A549 treated with CORT108297 at 1 μM for 4 hours (cell line): Measurements from ENCODE around the gene LCE4A. TPM values are rescaled to one million over a fixed set of nuclear protein-coding genes. Genes with fewer than 3 reads are reported as not detected.

Source experiments
- total RNA-seq: library from RNA; stranded (reverse); fragments of 200-300 nt; extraction: Qiagen RNA extraction; gene quantifications from 5 replicates; pipeline ENCODE4 v1.2.3, GENCODE V29; 2022

Gene LCE4A, protein sequence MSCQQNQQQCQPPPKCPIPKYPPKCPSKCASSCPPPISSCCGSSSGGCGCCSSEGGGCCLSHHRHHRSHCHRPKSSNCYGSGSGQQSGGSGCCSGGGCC
- total RNA-seq: not detected in 5 replicates

DNA sequence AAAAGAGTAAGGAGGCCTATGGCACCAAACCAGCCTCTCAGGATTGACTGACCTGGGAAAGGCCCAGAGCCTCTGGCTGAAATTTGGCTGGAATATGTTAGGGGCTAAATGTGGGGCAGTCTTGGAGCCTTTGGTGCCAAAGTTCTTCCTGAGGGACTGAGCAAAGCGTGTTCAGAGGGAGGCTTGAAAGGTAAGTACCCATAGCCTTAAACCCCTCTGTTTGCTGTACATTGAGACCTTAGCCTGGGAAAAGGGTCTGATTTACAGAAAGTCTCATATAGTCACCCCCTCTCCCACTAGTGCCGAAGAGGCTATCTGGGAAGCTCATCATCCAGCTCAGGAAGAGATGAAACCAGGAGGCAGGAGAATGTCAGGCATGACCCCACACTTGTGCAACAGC lies at the start of gene LCE4A:
Gene LCE4A, plus strand, starts transcription at position 301 of the 400 bp plus-strand sequence. CDS start 916 bp downstream, outside the sequence.

DNA sequence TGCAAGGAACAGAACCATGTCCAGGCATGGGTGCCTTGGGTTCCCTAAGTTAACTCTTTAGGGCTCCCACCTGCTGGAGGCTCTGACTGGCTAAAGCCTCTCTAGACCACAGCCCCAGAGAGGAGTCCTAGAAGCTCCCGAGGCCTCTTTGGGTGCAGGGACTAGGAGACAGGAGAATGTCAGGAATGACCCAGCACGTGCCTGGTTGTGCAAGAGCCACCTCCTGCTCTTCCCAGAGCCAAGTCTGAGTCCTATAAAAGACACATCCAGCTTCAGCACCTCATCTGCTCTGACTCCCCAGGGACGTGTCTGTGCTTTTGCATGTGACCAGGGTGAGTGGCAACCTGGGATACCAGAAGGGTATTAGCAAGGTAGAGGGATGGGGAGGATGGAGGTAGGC lies 44.9 kb upstream of the LCE4A start, which contains the start of gene LCE2D:
Gene LCE2D, plus strand, starts transcription at position 283 of the 400 bp plus-strand sequence. CDS start 726 bp downstream, outside the sequence.

DNA sequence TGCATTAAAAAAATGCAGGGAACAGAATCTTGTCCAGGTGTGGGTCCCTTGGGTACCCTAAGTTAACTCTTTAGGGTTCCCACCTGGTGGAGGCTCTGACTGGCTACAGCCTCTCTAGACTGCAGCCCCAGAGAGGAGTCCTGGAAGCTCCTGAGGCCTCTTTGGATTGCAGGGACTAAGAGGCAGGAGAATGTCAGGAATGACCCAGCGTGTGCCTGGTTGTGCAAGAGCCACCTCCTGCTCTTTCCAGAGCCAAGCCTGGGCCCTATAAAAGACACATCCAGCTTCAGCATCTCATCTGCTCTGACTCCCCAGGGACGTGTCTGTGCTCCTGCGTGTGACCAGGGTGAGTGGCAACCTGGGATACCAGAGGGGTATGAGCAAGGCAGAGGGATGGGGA lies 33.0 kb upstream of the LCE4A start, which contains the start of gene LCE2C:
Gene LCE2C, plus strand, starts transcription at position 297 of the 400 bp plus-strand sequence. CDS start 737 bp downstream, outside the sequence.

DNA sequence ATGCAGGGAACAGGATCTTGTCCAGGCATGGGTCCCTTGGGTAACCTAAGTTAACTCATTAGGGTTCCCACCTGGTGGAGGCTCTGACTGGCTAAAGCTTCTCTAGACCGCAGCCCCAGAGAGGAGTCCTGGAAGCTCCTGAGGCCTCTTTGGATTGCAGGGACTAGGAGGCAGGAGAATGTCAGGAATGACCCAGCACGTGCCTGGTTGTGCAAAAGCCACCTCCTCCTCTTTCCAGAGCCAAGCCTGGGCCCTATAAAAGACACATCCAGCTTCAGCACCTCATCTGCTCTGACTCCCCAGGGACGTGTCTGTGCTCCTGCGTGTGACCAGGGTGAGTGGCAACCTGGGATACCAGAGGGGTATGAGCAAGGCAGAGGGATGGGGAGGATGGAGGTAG lies 22.1 kb upstream of the LCE4A start, which contains the start of gene LCE2B:
Gene LCE2B, plus strand, starts transcription at position 301 of the 400 bp plus-strand sequence. CDS start 721 bp downstream, outside the sequence.

DNA sequence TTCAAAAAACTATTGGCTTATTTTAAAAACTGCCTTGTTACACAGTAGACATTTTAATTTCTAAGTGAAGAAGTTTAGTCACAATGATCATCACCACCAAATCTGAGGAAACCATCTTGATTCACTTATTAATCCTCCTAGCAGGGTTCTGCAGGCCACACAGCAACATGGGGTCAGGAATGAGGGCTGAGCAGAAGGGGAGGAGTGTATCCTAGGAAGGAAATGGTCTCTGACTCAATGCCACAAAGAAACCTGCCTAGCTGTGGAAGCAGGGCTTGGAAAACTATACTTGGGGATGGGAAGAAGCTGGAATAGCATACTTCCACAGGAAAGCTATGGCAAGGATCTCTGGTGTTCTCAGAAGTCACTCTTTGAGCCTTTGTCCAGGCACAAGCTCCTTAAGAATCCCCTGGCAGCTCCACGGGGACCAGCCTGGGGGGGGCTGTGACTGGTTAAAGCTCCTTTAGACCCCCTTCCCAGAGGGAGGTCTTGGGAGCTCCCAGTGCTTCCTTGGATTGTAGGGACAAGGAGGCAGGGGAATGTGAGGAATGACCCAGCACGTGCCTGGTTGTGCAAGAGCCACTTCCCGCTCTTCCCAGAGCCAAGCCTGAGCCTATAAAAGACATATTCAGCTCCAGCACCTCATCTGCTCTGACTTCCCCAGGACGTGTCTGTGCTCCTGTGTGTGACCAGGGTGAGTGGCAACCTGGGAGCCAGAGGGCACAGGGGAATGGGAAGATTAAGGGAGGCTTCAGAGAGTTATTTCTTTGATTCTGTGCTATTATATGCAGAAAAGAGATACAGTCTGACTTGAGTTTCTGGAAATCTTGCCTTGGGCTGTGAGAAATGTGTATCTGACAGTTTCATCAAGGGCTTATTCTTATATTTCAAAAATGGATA lies 10.0 kb upstream of the LCE4A start, which contains the start of gene LCE2A:
Gene LCE2A, plus strand, starts transcription at position 645 of the 900 bp plus-strand sequence. CDS start 557 bp downstream, outside the sequence.

DNA sequence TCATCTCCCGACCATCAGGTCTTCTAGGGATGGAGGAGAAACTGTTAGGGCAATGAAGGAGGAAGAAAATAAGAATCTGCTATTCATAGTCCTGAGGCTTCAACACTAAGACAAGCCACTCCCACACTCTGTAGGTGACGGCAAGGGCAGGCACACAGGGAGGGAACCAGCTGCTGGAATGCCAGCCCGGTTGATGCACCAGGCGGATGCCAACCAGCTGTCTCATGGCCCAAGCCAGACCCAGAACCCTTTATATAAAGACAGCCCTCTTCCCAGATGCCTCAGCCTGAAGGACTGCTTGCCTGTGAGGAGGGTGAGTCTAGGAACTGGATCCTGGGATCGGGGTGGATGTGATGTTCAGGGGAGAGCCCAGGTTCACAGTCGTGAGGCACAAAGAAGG lies 49.8 kb downstream of the LCE4A start, which contains the start of gene KPRP:
Gene KPRP, plus strand, starts transcription at position 279 of the 400 bp plus-strand sequence. CDS start 1,564 bp downstream, outside the sequence.

Other genes with a start within 250 kb of the LCE4A start
- gene LCE5A, start 197.4 kb upstream of the LCE4A start, total RNA-seq: not detected in 5 replicates
- 0.17 to 0.49 TPM (median 0.36 TPM) in 5 replicates for gene CRCT1, start 193.7 kb upstream of the LCE4A start, total RNA-seq
- gene LCE3E, start 141.4 kb upstream of the LCE4A start, total RNA-seq: 0.16 to 0.17 TPM in 2 of 5 replicates, not detected in the others
- gene LCE3D, start 127.6 kb upstream of the LCE4A start, total RNA-seq: 0.44 to 1.3 TPM (median 0.64 TPM) in 5 replicates
- not detected in 5 replicates for gene LCE3C, start 107.9 kb upstream of the LCE4A start, total RNA-seq
- gene LCE3B, start 94.3 kb upstream of the LCE4A start, total RNA-seq: not detected in 5 replicates
- gene LCE3A, start 85.1 kb upstream of the LCE4A start, total RNA-seq: not detected in 5 replicates
- gene LCE2D, start 44.8 kb upstream of the LCE4A start, total RNA-seq: not detected in 5 replicates
- gene LCE2C, start 32.9 kb upstream of the LCE4A start, total RNA-seq: not detected in 5 replicates
- gene LCE2B, start 22.0 kb upstream of the LCE4A start, total RNA-seq: not detected in 5 replicates
- gene LCE2A, start 9.8 kb upstream of the LCE4A start, total RNA-seq: not detected in 5 replicates
- gene KPRP, start 49.9 kb downstream of the LCE4A start, total RNA-seq: not detected in 5 replicates
- not detected in 5 replicates for gene LCE1F, start 67.0 kb downstream of the LCE4A start, total RNA-seq
- gene LCE1E, start 78.1 kb downstream of the LCE4A start, total RNA-seq: 0.31 TPM in 1 of 5 replicates, not detected in the others
- not detected in 5 replicates for gene LCE1D, start 88.6 kb downstream of the LCE4A start, total RNA-seq
- not detected in 5 replicates for gene LCE1C, start 98.5 kb downstream of the LCE4A start, total RNA-seq
- gene LCE1B, start 103.8 kb downstream of the LCE4A start, total RNA-seq: 0.07 TPM in 1 of 5 replicates, not detected in the others
- not detected in 5 replicates for gene LCE1A, start 119.3 kb downstream of the LCE4A start, total RNA-seq
- gene LCE6A, start 134.7 kb downstream of the LCE4A start, total RNA-seq: not detected in 5 replicates
- gene LCE7A, start 151.8 kb downstream of the LCE4A start, total RNA-seq: not detected in 5 replicates
- gene SMCP, start 170.2 kb downstream of the LCE4A start, total RNA-seq: not detected in 5 replicates
- gene IVL, start 200.4 kb downstream of the LCE4A start, total RNA-seq: 0.03 to 0.06 TPM in 2 of 5 replicates, not detected in the others
- gene SPRR5, start 239.0 kb downstream of the LCE4A start, total RNA-seq: not detected in 5 replicates